ENCODE results near the gene RBM47. TPM values are rescaled to one million over a fixed set of nuclear protein-coding genes. Genes with fewer than 3 reads are reported as not detected.

RBM47 gene
- total and polyA plus RNA-seq, 2 donors (not counting 1 experiment from before 2014, with no cell fraction given): 5.6 to 12.9 TPM

DNA sequence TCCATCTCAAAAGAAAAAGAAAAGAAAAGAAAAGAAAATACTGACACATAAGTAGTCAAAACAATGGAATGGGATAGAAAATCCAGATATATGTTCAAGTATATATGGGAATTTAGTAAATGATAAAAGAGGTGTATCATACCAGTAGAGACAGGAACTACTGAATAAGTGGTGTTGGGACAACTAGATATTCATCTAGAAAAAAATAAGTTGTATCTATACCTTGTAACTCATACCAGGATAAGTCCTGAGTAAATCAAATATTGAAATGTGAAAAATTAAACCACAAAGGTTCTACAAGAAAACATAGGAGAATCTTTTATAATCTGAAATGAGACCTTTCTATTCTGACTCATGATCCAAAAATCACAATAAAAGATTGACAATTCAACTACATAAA, 58.5 kb downstream of the RBM47 start:
- no peak overlapping the region for H3K4me3 Mint-ChIP-seq
- TF ChIP-seq EZH2 (IDR thresholded peaks at IDR 0.05; ENCODE audit: borderline replicate concordance, insufficient read depth, low read depth, low read length, poor library complexity, severe bottlenecking): no peak
- TF ChIP-seq, protein P1, sequence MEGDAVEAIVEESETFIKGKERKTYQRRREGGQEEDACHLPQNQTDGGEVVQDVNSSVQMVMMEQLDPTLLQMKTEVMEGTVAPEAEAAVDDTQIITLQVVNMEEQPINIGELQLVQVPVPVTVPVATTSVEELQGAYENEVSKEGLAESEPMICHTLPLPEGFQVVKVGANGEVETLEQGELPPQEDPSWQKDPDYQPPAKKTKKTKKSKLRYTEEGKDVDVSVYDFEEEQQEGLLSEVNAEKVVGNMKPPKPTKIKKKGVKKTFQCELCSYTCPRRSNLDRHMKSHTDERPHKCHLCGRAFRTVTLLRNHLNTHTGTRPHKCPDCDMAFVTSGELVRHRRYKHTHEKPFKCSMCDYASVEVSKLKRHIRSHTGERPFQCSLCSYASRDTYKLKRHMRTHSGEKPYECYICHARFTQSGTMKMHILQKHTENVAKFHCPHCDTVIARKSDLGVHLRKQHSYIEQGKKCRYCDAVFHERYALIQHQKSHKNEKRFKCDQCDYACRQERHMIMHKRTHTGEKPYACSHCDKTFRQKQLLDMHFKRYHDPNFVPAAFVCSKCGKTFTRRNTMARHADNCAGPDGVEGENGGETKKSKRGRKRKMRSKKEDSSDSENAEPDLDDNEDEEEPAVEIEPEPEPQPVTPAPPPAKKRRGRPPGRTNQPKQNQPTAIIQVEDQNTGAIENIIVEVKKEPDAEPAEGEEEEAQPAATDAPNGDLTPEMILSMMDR (IDR thresholded peaks at IDR 0.05): no peak
- Histone ChIP-seq H3K36me3 (replicated peaks in 1 of 2; ENCODE audit: control extremely low read depth in 1 of 2, control insufficient read depth in 1 of 2, extremely low read depth in 1 of 2, insufficient read depth in 2 of 2, low read length in 1 of 2) (no peaks in the 10 kb centered on the region), H3K4me1 (ENCODE audit: control insufficient read depth in 2 of 2, insufficient read depth in 2 of 2, low read length in 2 of 2) (peaks cover 22 to 42% of the 10 kb centered on the region in 2 donors), H4K20me1 (ENCODE audit: control insufficient read depth, insufficient read depth, low read length, poor library complexity, severe bottlenecking) (no peaks in the 10 kb centered on the region), H3K79me2 (ENCODE audit: control insufficient read depth, insufficient read depth, low read length) (no peaks in the 10 kb centered on the region), H3K4me3 (ENCODE audit: control extremely low read depth in 1 of 5, extremely low read depth in 1 of 5, insufficient read depth in 1 of 5, low read depth in 2 of 5, low read length in 4 of 5) (no peak overlapping the region), H3K27me3 (replicated peaks in 1 of 4; ENCODE audit: control extremely low read depth in 1 of 4, control insufficient read depth in 3 of 4, insufficient read depth in 4 of 4, low read length in 3 of 4) (no peaks in the 10 kb centered on the region), H3K9ac (ENCODE audit: low read length) (no peak overlapping the region), H3K9me3 (ENCODE audit: control extremely low read depth in 1 of 3, control insufficient read depth in 2 of 3, insufficient read depth in 1 of 3, low read length in 2 of 3) (no peaks in the 10 kb centered on the region), H3K4me2 (replicated peaks; ENCODE audit: low read depth, low read length, poor library complexity, severe bottlenecking) (no peak overlapping the region), H2AFZ (ENCODE audit: insufficient read depth, low read depth, low read length, poor library complexity, severe bottlenecking) (no peak overlapping the region), H3K27ac (ENCODE audit: low read length in 2 of 2) (no peak overlapping the region)
- H3K9me3 Mint-ChIP-seq (ENCODE audit: insufficient read depth): no peaks in the 10 kb centered on the region
- POLR2A ChIA-PET: no interaction called here
- H3K27ac Mint-ChIP-seq: no peak overlapping the region
- CTCF ChIA-PET: no interaction called here
- ATAC-seq (ENCODE audit: low read depth) (no peak), DNase-seq (no peak)
- no peaks in the 10 kb centered on the region for H3K27me3 Mint-ChIP-seq
- intact Hi-C loops (cut with micrococcal nuclease): loop anchor here (10.0 kb wide), 1 partner anchor 56 kb away; no protein-coding TSS in a partner anchor
- H3K4me1 Mint-ChIP-seq: peaks cover 33% of the 10 kb centered on the region

DNA sequence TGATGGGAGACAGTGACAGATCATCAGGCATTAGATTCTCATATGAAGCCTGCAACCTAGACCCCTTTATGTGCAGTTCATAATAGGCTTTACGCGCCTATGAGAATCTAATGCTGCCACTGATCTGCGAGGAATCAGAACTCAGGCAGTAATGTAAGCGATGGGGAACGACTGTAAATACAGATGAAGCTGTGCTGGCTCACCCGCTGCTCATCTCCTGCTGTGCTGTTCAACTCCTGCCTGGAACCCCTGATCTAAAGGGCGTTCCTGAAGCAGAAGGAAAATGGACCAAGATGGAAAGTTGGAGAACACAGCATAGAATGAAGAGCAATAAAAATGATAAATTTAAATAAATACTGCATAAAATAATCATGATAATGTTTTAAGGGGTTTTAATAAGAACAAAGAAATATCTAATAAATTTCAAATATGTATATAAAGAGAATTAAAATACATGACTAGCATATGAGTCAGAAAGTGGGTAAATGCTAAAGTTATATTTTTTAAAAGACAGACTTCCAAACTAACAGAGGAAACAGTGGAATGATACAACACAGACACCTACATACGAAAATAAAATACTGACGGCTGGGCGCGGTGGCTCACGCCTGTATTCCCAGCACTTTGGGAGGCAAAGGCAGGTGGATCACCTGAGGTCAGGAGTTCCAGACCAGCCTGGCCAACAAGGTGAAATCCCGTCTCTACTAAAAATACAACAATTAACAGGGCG, 59.2 kb downstream of the RBM47 start:
- no peak overlapping the region for H3K27ac ChIP-seq (ENCODE audit: low read length in 2 of 2)
- ChIA-PET CTCF (no interaction called here), POLR2A (no interaction called here)
- TF ChIP-seq, protein P1 (IDR thresholded peaks at IDR 0.05): no peak
- no peak for TF ChIP-seq EZH2 (IDR thresholded peaks at IDR 0.05; ENCODE audit: borderline replicate concordance, insufficient read depth, low read depth, low read length, poor library complexity, severe bottlenecking)
- no peak overlapping the region for H3K27ac Mint-ChIP-seq
- peaks cover 15 to 35% of the 10 kb centered on the region in 2 donors for H3K4me1 ChIP-seq (ENCODE audit: control insufficient read depth in 2 of 2, insufficient read depth in 2 of 2, low read length in 2 of 2)
- no peaks in the 10 kb centered on the region for H3K36me3 ChIP-seq (replicated peaks in 1 of 2; ENCODE audit: control extremely low read depth in 1 of 2, control insufficient read depth in 1 of 2, extremely low read depth in 1 of 2, insufficient read depth in 2 of 2, low read length in 1 of 2)
- H3K4me3 ChIP-seq (ENCODE audit: control extremely low read depth in 1 of 5, extremely low read depth in 1 of 5, insufficient read depth in 1 of 5, low read depth in 2 of 5, low read length in 4 of 5): no peak overlapping the region
- no peak overlapping the region for H3K4me3 Mint-ChIP-seq
- no peaks in the 10 kb centered on the region for H3K27me3 ChIP-seq (replicated peaks in 1 of 4; ENCODE audit: control extremely low read depth in 1 of 4, control insufficient read depth in 3 of 4, insufficient read depth in 4 of 4, low read length in 3 of 4)
- no peaks in the 10 kb centered on the region for H4K20me1 ChIP-seq (ENCODE audit: control insufficient read depth, insufficient read depth, low read length, poor library complexity, severe bottlenecking)
- H3K4me2 ChIP-seq (replicated peaks; ENCODE audit: low read depth, low read length, poor library complexity, severe bottlenecking): no peak overlapping the region
- H3K9ac ChIP-seq (ENCODE audit: low read length): no peak overlapping the region
- peaks cover 28% of the 10 kb centered on the region for H3K4me1 Mint-ChIP-seq
- no peaks in the 10 kb centered on the region for H3K9me3 Mint-ChIP-seq (ENCODE audit: insufficient read depth)
- H3K27me3 Mint-ChIP-seq: no peaks in the 10 kb centered on the region
- no peak for DNase-seq
- intact Hi-C loops (cut with micrococcal nuclease): loop anchor here (10.0 kb wide), 1 partner anchor 56 kb away; no protein-coding TSS in a partner anchor
- H2AFZ ChIP-seq (ENCODE audit: insufficient read depth, low read depth, low read length, poor library complexity, severe bottlenecking): no peak overlapping the region
- no peak for ATAC-seq (ENCODE audit: low read depth)
- 96% methylated on average over 12 of the region's 14 CpGs for WGBS (ENCODE audit: insufficient coverage)
- H3K79me2 ChIP-seq (ENCODE audit: control insufficient read depth, insufficient read depth, low read length): no peaks in the 10 kb centered on the region
- no peaks in the 10 kb centered on the region for H3K9me3 ChIP-seq (ENCODE audit: control extremely low read depth in 1 of 3, control insufficient read depth in 2 of 3, insufficient read depth in 1 of 3, low read length in 2 of 3)

All from B cell (primary cell).